ENCODE data around the gene ZMYND8.
"Not testable (repeated sequence)": the region's sequence is repeated elsewhere in the genome, so short reads cannot be mapped to it uniquely, and the experiment has no call there.

Gene ZMYND8

DNA sequence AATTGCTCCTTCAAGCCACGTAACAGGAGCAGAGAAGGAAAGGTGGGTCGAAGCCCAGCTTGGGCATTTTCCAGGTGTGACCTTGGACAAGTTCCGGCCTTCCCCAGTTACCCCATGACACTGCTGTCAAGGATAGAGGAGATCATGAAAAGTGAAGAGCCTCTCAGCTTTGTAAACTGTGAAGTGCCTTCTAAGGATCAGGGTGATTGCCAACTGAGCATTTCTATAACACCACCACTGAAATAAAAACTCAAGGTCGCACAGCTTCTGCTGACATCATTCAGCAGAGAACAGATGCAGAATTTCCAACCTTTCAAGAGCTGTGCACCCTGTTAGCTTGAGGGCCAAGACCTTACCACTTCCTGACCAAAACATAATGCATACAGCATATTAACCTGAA lies 24.0 kb upstream of the ZMYND8 start:
- Histone ChIP-seq H3K36me3 (ENCODE audit: control insufficient read depth, insufficient read depth, low read length) (no peaks in the 10 kb centered on the region; the same call in none of the 2 replicates), H3K27me3 (replicated peaks; ENCODE audit: control insufficient read depth, insufficient read depth, low read length) (no peaks in the 10 kb centered on the region), H3K4me3 (replicated peaks; ENCODE audit: low read depth, low read length) (no peak overlapping the region)
- no peak for DNase-seq (ENCODE audit: extremely low read depth, insufficient read length)
- TF ChIP-seq, protein P1, sequence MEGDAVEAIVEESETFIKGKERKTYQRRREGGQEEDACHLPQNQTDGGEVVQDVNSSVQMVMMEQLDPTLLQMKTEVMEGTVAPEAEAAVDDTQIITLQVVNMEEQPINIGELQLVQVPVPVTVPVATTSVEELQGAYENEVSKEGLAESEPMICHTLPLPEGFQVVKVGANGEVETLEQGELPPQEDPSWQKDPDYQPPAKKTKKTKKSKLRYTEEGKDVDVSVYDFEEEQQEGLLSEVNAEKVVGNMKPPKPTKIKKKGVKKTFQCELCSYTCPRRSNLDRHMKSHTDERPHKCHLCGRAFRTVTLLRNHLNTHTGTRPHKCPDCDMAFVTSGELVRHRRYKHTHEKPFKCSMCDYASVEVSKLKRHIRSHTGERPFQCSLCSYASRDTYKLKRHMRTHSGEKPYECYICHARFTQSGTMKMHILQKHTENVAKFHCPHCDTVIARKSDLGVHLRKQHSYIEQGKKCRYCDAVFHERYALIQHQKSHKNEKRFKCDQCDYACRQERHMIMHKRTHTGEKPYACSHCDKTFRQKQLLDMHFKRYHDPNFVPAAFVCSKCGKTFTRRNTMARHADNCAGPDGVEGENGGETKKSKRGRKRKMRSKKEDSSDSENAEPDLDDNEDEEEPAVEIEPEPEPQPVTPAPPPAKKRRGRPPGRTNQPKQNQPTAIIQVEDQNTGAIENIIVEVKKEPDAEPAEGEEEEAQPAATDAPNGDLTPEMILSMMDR (IDR thresholded peaks at IDR 0.05; ENCODE audit: insufficient read depth, low read length, poor library complexity, severe bottlenecking), result no peak

DNA sequence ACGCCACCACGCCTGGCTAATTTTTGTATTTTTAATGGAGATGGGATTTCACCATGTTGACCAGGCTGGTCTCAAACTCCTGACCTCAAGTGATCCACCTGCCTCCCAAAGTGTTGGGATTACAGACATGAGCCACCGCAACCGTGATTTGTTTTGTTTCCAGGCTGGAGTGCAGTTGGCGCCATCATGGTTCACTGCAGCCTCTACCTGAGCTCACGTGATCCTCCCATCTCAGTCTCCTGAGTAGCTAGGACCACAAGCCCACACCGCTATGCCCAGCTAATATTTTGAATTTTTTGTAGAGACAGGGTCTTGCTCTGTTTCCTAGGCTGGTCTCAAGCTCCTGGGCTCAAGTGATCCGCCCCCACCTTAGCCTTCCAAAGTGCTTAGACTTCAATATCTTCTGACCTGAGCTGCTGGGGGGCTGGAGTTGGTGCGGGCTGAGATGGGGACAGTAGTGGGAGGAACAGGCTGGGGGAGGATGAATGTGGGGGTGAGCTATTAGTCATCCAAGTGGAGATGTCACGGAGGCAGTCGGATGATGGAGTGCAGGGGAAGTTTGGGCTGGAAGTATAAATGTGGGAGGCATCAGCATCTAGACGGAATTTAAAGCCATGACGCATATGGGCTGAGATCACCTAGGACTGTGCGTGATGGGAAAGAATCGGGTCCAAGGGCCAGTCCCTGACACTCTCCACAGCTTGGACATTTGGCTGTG lies 23.1 kb upstream of the ZMYND8 start:
- Histone ChIP-seq H3K4me3 (replicated peaks; ENCODE audit: low read depth, low read length) (no peak overlapping the region), H3K27me3 (replicated peaks; ENCODE audit: control insufficient read depth, insufficient read depth, low read length) (no peaks in the 10 kb centered on the region), H3K36me3 (ENCODE audit: control insufficient read depth, insufficient read depth, low read length) (no peaks in the 10 kb centered on the region; the same call in none of the 2 replicates)
- DNase-seq (ENCODE audit: extremely low read depth, insufficient read length), result no peak
- TF ChIP-seq, protein P1 (IDR thresholded peaks at IDR 0.05; ENCODE audit: insufficient read depth, low read length, poor library complexity, severe bottlenecking), result no peak

DNA sequence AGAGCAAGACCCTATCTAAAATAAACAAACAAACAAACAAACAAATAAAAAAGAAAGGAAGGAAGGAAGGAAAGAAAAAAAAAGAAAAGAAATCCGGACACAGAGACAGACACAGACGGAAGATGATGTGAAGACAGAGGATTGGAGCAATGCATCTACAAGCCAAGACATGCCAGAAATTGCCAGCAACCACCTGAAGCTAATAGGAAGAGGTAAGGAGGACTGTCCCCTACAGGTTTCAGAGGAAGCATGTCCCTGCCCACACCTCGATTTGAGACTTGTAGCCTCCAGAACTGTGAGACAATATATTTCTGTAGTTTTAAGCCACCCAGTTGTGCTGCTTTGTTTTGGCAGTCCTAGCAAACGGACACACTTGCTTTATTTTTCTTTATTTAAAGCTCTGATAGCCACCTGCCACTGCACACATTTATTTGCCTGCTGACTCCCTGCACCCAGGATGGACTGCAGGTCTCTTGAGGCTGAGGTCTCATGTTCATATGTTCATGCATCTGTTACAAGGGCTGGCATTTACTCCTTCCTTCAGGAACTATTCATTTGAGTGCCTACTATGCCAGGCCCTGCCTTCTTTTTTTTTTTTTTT lies 20.7 kb upstream of the ZMYND8 start:
- TF ChIP-seq, protein P1 (IDR thresholded peaks at IDR 0.05; ENCODE audit: insufficient read depth, low read length, poor library complexity, severe bottlenecking), result peak; percentile 38
- Histone ChIP-seq H3K36me3 (ENCODE audit: control insufficient read depth, insufficient read depth, low read length) (no peaks in the 10 kb centered on the region), H3K27me3 (replicated peaks; ENCODE audit: control insufficient read depth, insufficient read depth, low read length) (no peaks in the 10 kb centered on the region), H3K4me3 (replicated peaks; ENCODE audit: low read depth, low read length) (no peak overlapping the region)
- no peak for DNase-seq (ENCODE audit: extremely low read depth, insufficient read length)

DNA sequence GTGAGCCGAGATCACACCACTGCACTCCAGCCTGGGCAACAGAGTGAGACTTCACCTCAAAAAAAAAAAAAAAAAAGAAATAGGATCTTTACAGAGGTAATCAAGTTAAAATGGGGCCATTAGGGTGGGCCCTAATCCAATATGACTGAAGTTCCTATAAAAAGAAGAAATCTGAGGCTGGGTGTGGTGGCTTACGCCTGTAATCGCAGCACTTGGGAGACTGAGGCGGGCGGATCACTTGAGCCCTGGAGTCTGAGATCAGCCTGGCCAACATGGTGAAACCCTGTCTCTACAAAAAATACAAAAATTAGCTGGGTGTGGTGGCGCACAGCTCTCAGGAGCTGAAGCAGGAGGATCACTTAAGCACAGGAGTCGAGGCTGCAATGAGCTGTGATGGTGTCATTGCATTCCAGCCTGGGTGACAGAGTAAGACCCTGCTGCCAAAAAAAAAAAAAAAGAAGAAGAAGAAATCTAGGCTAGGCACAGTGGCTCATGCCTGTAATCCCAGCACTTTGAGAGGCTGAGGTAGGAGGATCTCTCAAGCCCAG lies 19.7 kb upstream of the ZMYND8 start:
- H3K27me3 ChIP-seq (replicated peaks; ENCODE audit: control insufficient read depth, insufficient read depth, low read length); DNase-seq (ENCODE audit: extremely low read depth, insufficient read length): not testable (repeated sequence)

DNA sequence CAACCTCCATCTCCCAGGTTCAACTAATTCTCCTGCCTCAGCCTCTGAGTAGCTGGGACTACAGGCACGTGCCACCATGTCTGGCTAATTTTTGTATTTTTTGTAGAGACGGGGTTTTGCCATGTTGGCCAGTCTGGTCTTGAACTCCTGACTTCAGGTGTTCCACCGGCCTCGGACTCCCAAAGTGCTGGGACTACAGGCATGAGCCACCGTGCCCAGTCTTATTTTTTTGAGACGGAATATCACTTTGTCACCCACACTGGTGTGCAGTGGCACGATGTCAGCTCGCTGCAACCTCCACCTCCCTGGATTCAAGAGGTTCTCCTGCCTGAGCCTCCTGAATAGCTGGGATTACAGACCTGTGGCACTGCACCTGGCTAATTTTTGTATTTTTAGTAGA lies 17.6 kb upstream of the ZMYND8 start:
- H3K36me3 ChIP-seq (ENCODE audit: control insufficient read depth, insufficient read depth, low read length); DNase-seq (ENCODE audit: extremely low read depth, insufficient read length); H3K4me3 ChIP-seq (replicated peaks; ENCODE audit: low read depth, low read length): not testable (repeated sequence)

More for the DNA sequence above, 19.7 kb upstream of the ZMYND8 start:
- not testable (repeated sequence) for H3K4me3 ChIP-seq (replicated peaks; ENCODE audit: low read depth, low read length); H3K36me3 ChIP-seq (ENCODE audit: control insufficient read depth, insufficient read depth, low read length)

DNA sequence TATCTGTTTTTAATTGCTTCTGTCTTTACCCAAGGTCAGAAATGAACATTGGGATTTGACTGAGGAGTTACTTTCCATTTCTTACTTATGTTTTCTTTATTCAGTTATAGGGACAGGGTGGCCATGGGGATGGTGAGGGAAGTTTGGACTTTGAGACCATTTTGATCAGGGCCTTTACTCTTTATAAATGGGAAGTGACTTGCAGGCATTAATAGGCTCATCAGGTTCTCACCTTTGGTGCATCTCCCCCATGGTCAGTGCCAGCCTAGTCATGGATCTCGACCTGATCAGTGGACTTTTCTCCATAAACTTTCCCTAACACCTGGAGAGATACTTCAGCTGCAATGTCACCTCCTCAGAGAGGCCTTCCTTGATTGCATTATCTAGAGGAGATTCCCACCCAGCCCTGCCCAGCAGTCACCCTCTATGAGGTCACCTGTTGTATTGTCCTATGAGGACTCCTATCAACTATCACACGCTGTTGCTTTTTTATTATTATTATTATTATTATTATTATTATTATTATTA lies 16.8 kb upstream of the ZMYND8 start:
- no peaks in the 10 kb centered on the region for H3K36me3 ChIP-seq (ENCODE audit: control insufficient read depth, insufficient read depth, low read length)
- no peaks in the 10 kb centered on the region for H3K27me3 ChIP-seq (replicated peaks; ENCODE audit: control insufficient read depth, insufficient read depth, low read length)
- TF ChIP-seq, protein P1 (IDR thresholded peaks at IDR 0.05; ENCODE audit: insufficient read depth, low read length, poor library complexity, severe bottlenecking), result no peak
- no peak for DNase-seq (ENCODE audit: extremely low read depth, insufficient read length)
- H3K4me3 ChIP-seq (replicated peaks; ENCODE audit: low read depth, low read length), result no peak overlapping the region

More for the DNA sequence above, 17.6 kb upstream of the ZMYND8 start:
- H3K27me3 ChIP-seq (replicated peaks; ENCODE audit: control insufficient read depth, insufficient read depth, low read length), result not testable (repeated sequence)
